Natural killer cell (primary cell): ENCODE results near the gene DEGS1. TPM values are rescaled to one million over a fixed set of nuclear protein-coding genes. Genes with fewer than 3 reads are reported as not detected.
"Not testable (repeated sequence)": the region's sequence is repeated elsewhere in the genome, so short reads cannot be mapped to it uniquely, and the experiment has no call there.

Experiments used
- ATAC-seq, 3 donors: fragments of 150-1000 bp in 2 of 3; fragments of 200-7000 bp in 1 of 3; cut with Tn5 transposase; 1 replicate in 1 of 3; 2 replicates in 2 of 3; pipeline ENCODE4 v1.10.0; 2021; ENCODE audit warnings: mild to moderate bottlenecking in 2 of 3, moderate library complexity in 2 of 3
- DNase-seq, 2 donors: peaks; one replicate each; pipeline versions ENCODE4 v3.0.0 to v3.0.0-alpha.2; 2013 to 2021; ENCODE audit warnings: mixed read lengths in 1 of 2
- H3K27ac ChIP-seq: one replicate; pipeline ENCODE4 v1.5.1; 2013; ENCODE audit warnings: mild to moderate bottlenecking, low read length
- H3K27me3 ChIP-seq: one replicate; pipeline ENCODE4 v1.6.1; 2013; ENCODE audit warnings: low read length; ENCODE audit not compliant: control insufficient read depth, insufficient read depth
- H3K36me3 ChIP-seq: one replicate; pipeline ENCODE4 v1.6.1; 2013; ENCODE audit warnings: low read length; ENCODE audit not compliant: control insufficient read depth, insufficient read depth
- H3K4me1 ChIP-seq: one replicate; pipeline ENCODE4 v1.6.1; 2013; ENCODE audit warnings: low read length; ENCODE audit not compliant: control insufficient read depth, insufficient read depth
- H3K4me3 ChIP-seq: one replicate; pipeline ENCODE4 v1.5.1; 2013; ENCODE audit warnings: low read length
- H3K9me3 ChIP-seq: one replicate; pipeline ENCODE4 v1.6.1; 2013; ENCODE audit warnings: low read length; ENCODE audit not compliant: control insufficient read depth, insufficient read depth
- H3K27ac Mint-ChIP-seq, 2 donors: one replicate each; pipeline ENCODE4 v1.8.0; 2022; ENCODE audit warnings: mild to moderate bottlenecking in 2 of 2, mixed read lengths in 2 of 2, moderate library complexity in 1 of 2
- H3K27me3 Mint-ChIP-seq, 2 donors: one replicate each; pipeline ENCODE4 v1.8.0; 2022; ENCODE audit warnings: low read depth in 2 of 2, mixed read lengths in 2 of 2
- H3K36me3 Mint-ChIP-seq: one replicate; pipeline ENCODE4 v1.8.0; 2022; ENCODE audit warnings: mixed read lengths
- H3K4me1 Mint-ChIP-seq, 2 donors: one replicate each; pipeline ENCODE4 v1.8.0; 2022; ENCODE audit warnings: mixed read lengths in 2 of 2
- H3K4me3 Mint-ChIP-seq: one replicate; pipeline ENCODE4 v1.8.0; 2022; ENCODE audit warnings: mild to moderate bottlenecking, moderate library complexity, mixed read lengths
- H3K9me3 Mint-ChIP-seq, 2 donors: one replicate each; pipeline ENCODE4 v1.8.0; 2022; ENCODE audit warnings: mixed read lengths in 2 of 2
- WGBS: methylation state at CpG from one replicate; pipeline ENCODE4 v1.1.7; 2013; ENCODE audit warnings: missing lambda C conversion rate; ENCODE audit not compliant: insufficient coverage; 5-methylcytosine and 5-hydroxymethylcytosine counted together
- intact Hi-C: fragments of 100-400 bp; cut with micrococcal nuclease; formaldehyde crosslinking; loops from one replicate; pipeline ENCODE4 v1.14.2; 2022
- total RNA-seq, 4 donors: library from RNA; stranded (reverse); fragments of 120-200 nt in 1 of 4; gene quantifications; one replicate each; pipeline versions ENCODE4 v1.2.3 to v1.2.4, GENCODE V29; 2013 to 2022
- TF ChIP-seq, protein P1 (sequence below): fragments of 200-600 bp; IDR thresholded peaks from one replicate; pipeline ENCODE4 v1.8.0; 2022; ENCODE audit warnings: antibody characterized with exemption

DEGS1 gene
- total RNA-seq, 3 donors from 2014 or later (not counting 1 experiment from before 2014, with no cell fraction given) = 28.6 to 29.2 (median 28.6) TPM

GRCh38 chr1:224201853-224202252 lies 18.8 kb downstream of the DEGS1 start:
- TF ChIP-seq, protein P1, sequence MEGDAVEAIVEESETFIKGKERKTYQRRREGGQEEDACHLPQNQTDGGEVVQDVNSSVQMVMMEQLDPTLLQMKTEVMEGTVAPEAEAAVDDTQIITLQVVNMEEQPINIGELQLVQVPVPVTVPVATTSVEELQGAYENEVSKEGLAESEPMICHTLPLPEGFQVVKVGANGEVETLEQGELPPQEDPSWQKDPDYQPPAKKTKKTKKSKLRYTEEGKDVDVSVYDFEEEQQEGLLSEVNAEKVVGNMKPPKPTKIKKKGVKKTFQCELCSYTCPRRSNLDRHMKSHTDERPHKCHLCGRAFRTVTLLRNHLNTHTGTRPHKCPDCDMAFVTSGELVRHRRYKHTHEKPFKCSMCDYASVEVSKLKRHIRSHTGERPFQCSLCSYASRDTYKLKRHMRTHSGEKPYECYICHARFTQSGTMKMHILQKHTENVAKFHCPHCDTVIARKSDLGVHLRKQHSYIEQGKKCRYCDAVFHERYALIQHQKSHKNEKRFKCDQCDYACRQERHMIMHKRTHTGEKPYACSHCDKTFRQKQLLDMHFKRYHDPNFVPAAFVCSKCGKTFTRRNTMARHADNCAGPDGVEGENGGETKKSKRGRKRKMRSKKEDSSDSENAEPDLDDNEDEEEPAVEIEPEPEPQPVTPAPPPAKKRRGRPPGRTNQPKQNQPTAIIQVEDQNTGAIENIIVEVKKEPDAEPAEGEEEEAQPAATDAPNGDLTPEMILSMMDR = no peak
- Histone ChIP-seq H3K27ac (no peak overlapping the region), H3K36me3 (no peaks in the 10 kb centered on the region), H3K4me1 (peaks cover 27% of the 10 kb centered on the region), H3K4me3 (no peak overlapping the region), H3K9me3 (no peaks in the 10 kb centered on the region), H3K27me3 (no peaks in the 10 kb centered on the region)
- no peak overlapping the region for H3K4me3 Mint-ChIP-seq
- ATAC-seq (no peak), DNase-seq (no peak)
- H3K36me3 Mint-ChIP-seq = no peaks in the 10 kb centered on the region
- H3K27me3 Mint-ChIP-seq = no peaks in the 10 kb centered on the region
- WGBS = 94% methylated on average over 3 of the region's 4 CpGs
- no peaks in the 10 kb centered on the region for H3K9me3 Mint-ChIP-seq
- no peak overlapping the region for H3K27ac Mint-ChIP-seq
- H3K4me1 Mint-ChIP-seq = peaks cover 15 to 17% of the 10 kb centered on the region in 2 donors
- intact Hi-C loops = no loop called here

- H3K27ac ChIP-seq = no peak overlapping the region
- no peaks in the 10 kb centered on the region for H3K9me3 ChIP-seq
- H3K27me3 ChIP-seq = no peaks in the 10 kb centered on the region
- Mint-ChIP-seq H3K4me1 (peaks cover 13 to 15% of the 10 kb centered on the region in 2 donors), H3K9me3 (no peaks in the 10 kb centered on the region), H3K36me3 (no peaks in the 10 kb centered on the region), H3K4me3 (no peak overlapping the region), H3K27ac (no peak overlapping the region), H3K27me3 (no peaks in the 10 kb centered on the region)
- ATAC-seq (no peak), DNase-seq (no peak)
- H3K4me3 ChIP-seq = no peak overlapping the region
- WGBS = 82% methylated on average over 7 of the region's 8 CpGs
- H3K4me1 ChIP-seq = peaks cover 27% of the 10 kb centered on the region
- TF ChIP-seq, protein P1 = no peak
- intact Hi-C loops = no loop called here
- H3K36me3 ChIP-seq = no peaks in the 10 kb centered on the region
These were observed 20.4 kb downstream of the DEGS1 start for GRCh38 chr1:224203243-224204016.

DNA sequence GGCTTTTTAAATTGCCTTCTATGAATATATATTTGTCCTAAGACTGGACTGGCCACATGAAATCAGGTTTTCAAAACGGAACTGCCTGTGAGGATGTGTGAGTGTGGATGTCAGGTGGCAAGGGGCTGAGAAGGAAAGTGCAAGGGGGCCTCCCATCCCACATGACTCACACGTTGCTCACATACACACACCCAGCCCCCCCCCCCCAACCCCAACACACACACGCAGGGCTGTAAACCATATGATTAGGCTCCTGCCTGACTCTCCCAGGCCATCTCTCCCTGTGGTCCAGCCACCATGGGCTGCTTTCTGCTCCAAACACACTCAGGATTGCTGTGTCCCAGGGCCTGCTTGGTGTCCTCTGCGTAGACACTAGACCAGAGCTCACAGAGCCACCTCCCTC lies 22.4 kb downstream of the DEGS1 start:
- intact Hi-C loops = no loop called here
- H3K9me3 Mint-ChIP-seq = no peaks in the 10 kb centered on the region
- Histone ChIP-seq H3K4me1 (peaks cover 27% of the 10 kb centered on the region), H3K36me3 (no peaks in the 10 kb centered on the region), H3K27ac (peak overlapping the region; percentile 62), H3K27me3 (no peaks in the 10 kb centered on the region), H3K9me3 (no peaks in the 10 kb centered on the region), H3K4me3 (no peak overlapping the region)
- WGBS = 35% methylated on average over 3 of the region's 4 CpGs
- peak overlapping the region; percentile 66 for H3K4me3 Mint-ChIP-seq
- H3K27me3 Mint-ChIP-seq = no peaks in the 10 kb centered on the region
- peak overlapping the region; percentile 81 to 86 for H3K27ac Mint-ChIP-seq
- TF ChIP-seq, protein P1 = no peak
- ATAC-seq = peak; percentile 80 to 86 (median 81)
- DNase-seq = peak; percentile 17 to 64
- no peaks in the 10 kb centered on the region for H3K36me3 Mint-ChIP-seq
- peaks cover 13 to 15% of the 10 kb centered on the region in 2 donors for H3K4me1 Mint-ChIP-seq

- H3K4me3 ChIP-seq, H3K9me3 Mint-ChIP-seq, H3K36me3 ChIP-seq, H3K27me3 Mint-ChIP-seq, ATAC-seq, H3K9me3 ChIP-seq, DNase-seq, H3K27me3 ChIP-seq, intact Hi-C loops, H3K36me3 Mint-ChIP-seq: not testable (repeated sequence)
- H3K4me1 ChIP-seq = peaks cover 27% of the 10 kb centered on the region
- peak overlapping the region; percentile 66 for H3K4me3 Mint-ChIP-seq
- peaks cover 13 to 15% of the 10 kb centered on the region in 2 donors for H3K4me1 Mint-ChIP-seq
- 69% methylated on average over 10 of the region's 10 CpGs for WGBS
- peak overlapping the region; percentile 81 to 86 for H3K27ac Mint-ChIP-seq
- peak overlapping the region; percentile 62 for H3K27ac ChIP-seq
These were observed 23.0 kb downstream of the DEGS1 start for GRCh38 chr1:224205931-224206538.
